NCI-H446 treated with DMSO at 0.1 percent for 48 hours (cell line): ENCODE data around the gene CAPZA3.
"Not testable (repeated sequence)": the region's sequence is repeated elsewhere in the genome, so short reads cannot be mapped to it uniquely, and the experiment has no call there.

Source experiments
- DNase-seq: peaks from one replicate; lab custom pipeline; 2025; lab: John Stamatoyannopoulos, UW

The CAPZA3 gene

GRCh38 chr12:18753481-18754123 lies 15.7 kb downstream of the CAPZA3 start:
- no peak for DNase-seq

GRCh38 chr12:18754124-18754707 lies 16.3 kb downstream of the CAPZA3 start:
- no peak for DNase-seq

- DNase-seq = no peak
Measured at GRCh38 chr12:18755341-18755740, 17.4 kb downstream of the CAPZA3 start.

GRCh38 chr12:18766479-18766878 lies 28.6 kb downstream of the CAPZA3 start:
- not testable (repeated sequence) for DNase-seq

- DNase-seq = no peak
Measured at GRCh38 chr12:18782827-18783226, 44.9 kb downstream of the CAPZA3 start.

- DNase-seq = not testable (repeated sequence)
Measured at GRCh38 chr12:18785465-18785864, 47.5 kb downstream of the CAPZA3 start.
